ENCODE measurements around the gene RNASE11.

- TF ChIP-seq CTCF (IDR thresholded peaks at IDR 0.05; ENCODE audit: borderline replicate concordance, extremely low read depth, low read length, poor library complexity, severe bottlenecking): no peak
- TF ChIP-seq EZH2 (IDR thresholded peaks at IDR 0.05; ENCODE audit: borderline replicate concordance, low read depth, low read length, severe bottlenecking): no peak
These were observed 31.1 kb downstream of the RNASE11 start for GRCh38 chr14:20556500-20557211.
